DMS79 (cell line): ENCODE measurements around the gene SETBP1.

Source experiments
- DNase-seq: peaks from one replicate; lab custom pipeline; 2025; lab: John Stamatoyannopoulos, UW

SETBP1 gene

DNA sequence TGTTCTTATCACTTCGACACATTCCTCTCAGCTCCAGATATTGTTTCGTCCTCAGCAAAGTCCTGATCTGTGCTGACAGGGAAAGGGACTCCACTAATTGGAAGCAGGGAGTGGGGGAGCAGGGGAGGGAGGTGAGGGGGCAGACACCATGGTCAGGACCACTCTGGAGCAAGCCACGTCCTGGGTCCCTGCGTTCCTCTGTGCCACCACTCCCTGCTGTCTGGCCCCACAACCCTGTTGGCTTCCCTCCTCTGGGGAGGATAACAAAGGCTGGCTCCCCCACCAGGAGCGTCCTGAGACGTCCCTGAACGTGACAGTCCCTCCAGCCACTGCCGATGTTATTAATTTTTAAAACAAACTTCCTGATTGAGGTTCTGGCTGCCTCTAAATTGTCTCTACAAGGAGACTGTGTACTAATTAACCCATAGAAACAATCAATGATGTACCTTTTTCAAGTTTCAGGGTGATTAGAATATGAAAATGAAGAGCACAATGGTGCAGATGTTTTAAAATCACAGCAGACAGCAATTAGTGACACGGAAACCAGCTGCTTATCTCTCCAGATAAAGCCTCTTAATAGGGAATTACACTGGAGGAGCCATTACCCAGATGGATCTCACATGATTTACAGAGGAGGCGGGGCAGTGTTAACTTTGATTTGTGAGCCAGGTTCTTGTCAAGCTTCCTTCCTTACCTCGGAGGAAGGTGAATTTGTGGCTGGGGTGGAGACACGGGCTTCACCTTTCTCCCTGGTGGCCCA, 257.5 kb downstream of the SETBP1 start:
- peak; percentile 75 for DNase-seq

DNA sequence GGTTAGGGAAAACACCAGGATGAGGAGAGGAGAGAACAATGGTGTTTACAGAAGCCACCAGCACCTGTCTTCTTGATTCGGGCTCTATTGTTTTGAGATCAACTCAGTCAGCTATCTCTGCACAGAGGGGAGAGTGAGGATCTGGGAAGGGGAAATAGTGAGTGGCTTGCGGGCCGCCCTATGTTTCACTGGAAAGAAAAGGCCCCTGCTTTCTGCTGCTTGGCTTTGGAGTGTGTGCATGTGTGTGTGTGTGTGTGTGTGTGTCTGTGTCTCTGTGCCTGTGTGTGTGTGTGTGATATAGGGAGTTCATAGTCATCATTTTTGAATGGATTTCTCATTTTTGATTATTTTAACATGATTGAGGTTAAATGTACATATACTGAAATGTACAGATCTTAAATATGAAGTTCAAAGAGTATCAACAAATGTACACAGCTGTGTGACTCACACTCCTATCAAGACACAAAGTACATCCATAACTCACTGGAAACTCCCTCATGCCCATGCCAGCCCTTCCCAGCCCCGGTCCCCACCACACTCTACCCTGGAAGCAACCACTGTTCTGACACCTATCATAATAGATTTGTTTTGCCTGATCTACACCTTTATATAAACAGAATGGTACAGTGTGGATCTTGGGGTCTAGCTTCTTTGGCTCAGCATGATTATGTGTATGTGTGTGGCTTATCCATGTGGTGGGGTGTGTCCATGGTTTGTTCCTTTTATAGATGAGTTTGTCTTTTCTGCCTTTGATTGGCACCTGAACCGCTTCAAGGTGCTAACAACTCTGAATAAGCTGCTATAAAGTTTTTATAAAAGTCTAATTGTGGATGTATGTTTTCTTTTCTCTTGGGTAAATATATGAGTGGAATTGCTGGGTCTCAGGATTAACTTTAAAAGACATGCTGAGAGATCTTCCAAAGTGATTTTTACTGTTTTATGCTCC, 258.3 kb downstream of the SETBP1 start:
- no peak for DNase-seq

DNA sequence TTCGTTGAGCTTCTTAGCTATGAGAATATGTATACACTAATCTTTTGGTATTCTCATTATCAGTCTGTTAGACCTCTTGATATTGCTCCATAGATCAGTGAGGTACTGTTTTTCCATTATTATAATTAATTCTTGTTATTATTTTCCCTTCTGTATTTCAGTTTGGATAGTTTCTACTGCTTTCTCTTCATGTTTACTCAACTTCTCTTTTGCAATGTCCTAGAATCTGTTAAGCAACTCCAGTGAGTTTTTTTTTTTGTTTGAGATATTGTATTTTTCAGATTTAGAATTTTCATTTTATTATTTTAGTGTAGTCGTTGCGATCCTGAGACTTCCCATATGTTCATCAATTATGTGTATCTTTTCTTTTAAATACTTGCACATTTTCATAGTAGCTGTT, 260.8 kb downstream of the SETBP1 start:
- no peak for DNase-seq

DNA sequence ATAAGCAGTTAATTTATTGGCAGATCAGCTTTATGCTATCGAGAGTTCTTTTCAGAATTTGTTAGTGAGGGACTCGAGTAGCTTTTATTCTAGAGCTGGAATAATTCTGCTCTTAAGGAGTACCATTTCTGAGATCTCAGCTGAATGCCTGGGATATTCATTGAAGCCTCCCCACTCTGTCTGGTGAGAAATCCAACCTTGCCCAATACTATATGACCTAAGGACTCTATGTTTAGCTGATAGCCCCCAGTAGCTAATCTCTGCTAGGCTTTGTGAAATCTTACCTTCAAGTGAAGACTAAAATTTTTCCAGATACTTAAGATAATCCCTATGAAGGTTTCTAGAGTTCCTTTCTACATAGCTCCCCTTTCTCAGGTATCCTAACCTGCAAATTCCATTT, 261.4 kb downstream of the SETBP1 start:
- DNase-seq, result no peak

DNA sequence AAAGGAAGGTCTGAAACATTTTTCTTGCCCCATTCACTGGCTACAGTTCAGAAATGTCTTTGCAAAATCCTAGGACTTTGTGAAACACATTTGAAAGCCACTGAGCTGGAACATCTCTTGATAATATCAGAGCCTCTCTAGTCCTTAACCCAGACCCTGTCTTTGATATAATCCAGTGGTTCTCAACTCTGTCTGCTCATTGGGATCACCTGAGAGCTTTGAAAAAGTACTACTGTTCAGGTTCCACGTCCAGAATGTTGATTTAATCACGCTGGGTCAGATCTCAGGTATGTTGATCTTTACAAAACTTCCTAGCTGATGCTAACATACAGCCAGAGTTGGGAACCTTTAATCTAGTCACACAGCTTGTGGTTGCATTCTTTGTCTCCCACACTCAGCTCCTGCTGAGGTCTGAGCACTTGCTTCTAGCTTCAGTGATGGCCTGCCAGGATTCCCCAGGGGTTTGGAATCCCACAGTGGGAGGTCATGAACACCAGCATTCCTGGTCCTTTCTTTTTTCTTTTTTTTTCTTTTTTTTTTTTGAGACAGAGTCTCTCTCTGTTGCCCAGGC, 262.7 kb downstream of the SETBP1 start:
- peak; percentile 43 for DNase-seq

DNA sequence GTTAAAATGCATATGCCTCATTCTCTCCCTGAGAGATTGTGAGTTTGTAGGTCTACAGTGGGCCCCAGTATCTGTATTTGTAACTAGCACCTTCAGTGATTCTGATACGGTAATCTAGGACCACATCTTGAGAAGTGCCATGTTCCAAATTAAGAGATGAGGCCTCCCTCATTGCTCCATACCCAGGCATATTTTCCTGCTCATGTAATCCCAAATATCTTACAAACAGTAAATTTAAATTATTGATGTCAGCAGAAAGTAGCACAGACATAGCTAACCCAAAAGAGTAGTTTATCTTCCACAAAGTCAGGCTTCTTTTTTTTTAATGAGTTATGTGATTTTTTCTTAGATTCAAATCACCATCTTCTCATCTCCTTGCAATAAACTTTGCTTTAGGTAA, 263.8 kb downstream of the SETBP1 start:
- no peak for DNase-seq

DNA sequence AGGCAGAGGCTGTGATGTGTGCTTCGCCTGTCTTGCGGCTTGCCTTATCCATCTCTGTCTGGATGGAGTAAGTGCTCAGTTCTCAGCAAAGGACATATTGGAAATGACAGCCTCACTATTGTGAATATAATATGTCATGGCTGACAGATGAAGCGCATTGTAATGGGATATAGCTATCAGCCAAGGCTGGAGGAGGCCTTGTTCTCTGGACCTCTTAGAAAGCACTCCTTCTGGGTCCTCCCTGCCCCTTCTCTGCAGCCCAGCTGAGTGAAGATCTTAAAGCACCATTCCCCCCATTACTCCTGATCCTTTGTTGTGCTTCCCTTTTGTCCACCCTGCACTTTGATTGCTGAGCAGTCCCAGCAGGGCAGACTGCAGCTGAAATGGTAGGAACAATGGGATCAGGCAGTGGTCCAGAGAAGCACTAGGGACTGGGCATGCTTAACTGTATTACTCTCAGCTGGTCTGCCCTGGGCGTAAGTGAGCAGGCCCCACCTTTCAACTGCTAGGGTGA, 265.3 kb downstream of the SETBP1 start:
- no peak for DNase-seq

DNA sequence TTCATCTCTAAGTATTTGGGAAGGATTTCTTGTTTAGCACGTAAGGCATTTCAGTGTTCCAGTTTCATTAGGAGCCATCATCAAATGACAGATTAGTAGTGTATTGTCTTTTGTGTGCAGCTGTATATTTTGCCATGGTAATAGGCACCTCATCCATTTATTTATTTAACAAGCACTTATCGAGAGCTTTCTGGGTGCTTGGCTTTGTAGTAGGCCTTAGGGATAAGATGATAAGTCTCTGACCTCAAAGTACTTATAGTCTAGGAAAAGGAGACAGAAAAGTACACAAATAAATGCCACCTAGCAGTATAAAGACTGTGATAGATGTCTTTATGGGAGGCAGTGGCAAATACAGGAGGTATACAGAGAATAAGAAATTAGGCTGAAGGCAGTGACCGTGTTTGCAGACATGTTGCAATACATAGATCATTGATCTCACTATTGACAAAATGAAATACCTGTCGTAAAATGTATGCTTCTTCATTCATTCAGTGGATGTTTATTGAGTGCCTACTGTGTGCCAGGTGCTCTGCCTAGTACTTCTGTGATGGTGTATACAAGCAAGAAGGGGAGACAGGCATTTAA, 265.9 kb downstream of the SETBP1 start:
- peak; percentile 98 for DNase-seq

DNA sequence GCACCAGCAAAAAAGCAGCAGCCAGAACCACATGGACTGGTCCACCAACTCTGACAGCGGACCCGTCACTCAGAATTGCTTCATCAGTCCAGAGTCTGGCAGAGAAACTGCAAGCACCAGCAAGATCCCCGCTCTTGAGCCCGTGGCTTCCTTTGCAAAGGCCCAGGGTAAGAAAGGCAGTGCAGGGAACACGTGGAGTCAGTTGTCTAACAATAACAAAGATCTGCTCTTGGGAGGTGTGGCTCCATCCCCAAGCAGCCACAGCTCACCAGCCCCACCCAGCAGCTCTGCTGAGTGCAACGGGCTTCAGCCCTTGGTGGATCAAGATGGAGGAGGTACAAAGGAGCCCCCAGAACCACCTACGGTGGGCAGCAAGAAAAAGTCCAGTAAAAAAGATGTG, 269.3 kb downstream of the SETBP1 start:
- no peak for DNase-seq

DNA sequence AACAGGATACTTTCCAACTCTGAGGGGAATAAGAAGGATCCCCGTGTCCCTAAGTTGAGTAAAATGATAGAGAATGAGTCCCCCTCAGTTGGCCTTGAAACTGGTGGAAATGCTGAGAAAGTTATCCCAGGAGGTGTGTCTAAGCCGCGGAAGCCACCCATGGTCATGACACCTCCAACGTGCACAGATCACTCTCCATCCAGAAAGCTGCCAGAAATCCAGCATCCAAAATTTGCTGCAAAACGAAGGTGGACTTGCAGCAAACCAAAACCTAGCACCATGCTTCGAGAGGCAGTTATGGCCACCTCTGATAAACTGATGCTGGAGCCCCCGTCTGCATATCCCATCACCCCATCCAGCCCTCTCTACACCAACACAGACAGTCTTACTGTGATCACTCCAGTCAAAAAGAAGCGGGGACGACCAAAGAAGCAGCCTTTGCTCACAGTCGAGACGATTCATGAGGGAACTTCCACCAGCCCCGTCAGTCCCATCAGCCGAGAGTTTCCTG, 270.1 kb downstream of the SETBP1 start:
- no peak for DNase-seq

DNA sequence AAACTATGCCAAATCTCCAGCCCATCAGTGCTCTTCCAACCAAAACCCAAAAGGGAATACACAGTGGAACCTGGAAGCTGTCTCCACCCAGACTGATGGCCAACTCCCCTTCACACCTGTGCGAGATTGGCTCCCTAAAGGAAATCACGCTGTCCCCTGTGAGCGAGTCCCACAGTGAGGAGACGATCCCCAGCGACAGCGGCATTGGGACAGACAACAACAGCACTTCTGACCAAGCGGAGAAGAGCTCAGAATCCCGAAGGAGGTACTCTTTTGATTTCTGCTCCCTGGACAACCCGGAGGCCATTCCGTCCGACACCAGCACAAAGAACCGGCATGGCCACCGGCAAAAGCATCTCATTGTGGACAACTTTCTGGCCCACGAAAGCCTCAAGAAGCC, 271.1 kb downstream of the SETBP1 start:
- DNase-seq, result no peak

DNA sequence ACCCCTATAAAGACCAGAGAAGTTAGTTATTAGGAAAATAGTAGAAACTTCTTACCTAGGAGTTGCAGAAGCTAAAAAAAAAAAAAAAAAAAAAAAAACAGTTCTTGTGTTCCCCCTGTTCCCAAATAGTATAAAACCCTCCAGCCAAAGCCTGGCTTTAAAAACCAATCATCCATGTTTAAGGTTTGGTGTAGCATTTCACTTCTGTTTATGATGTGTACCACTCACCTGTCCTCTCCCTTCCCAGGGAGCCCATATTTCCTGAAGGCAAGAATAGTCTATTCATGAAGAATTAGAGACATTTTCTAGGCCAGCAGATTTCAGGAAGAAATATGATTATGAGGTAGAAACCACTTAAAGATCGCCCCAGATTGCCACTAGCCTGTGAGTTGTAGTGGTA, 273.6 kb downstream of the SETBP1 start:
- DNase-seq, result peak; percentile 71

DNA sequence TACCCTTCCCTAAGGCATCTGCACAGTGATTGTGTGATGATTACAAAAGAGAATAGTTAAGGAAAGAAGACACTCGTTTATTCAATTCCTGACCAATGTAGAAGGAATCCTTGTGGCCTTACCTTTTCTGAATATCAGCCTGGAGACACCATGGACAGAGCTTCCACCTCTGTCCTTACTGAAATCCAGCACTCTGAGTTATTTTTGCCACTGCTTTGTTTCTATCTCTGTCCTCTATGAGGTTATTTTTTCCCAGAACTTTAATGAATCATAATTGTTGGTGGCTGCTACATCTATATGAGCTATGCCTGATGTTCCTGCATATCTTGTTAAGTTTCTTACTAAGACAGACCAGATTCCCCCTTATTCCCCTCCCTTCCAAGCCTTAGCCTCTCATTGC, 275.1 kb downstream of the SETBP1 start:
- DNase-seq, result no peak

DNA sequence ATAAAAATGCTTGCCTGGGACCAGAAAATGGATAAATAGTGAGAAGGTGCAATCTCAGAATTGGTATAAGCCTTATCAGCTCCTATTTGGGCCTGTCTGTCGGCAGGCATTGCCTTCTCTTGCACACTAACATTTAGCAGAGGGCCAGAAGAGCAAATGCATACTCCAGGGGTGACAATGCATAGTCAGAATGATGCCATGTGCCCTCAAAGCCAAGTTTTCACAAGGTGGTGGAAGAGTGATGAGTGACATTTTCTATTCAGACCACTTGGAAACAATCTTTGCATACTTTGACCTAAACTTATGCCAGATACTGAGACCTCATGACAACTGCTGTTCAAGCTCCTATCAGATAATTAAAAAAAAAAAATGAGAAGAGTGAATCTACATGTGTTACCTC, 276.3 kb downstream of the SETBP1 start:
- no peak for DNase-seq

DNA sequence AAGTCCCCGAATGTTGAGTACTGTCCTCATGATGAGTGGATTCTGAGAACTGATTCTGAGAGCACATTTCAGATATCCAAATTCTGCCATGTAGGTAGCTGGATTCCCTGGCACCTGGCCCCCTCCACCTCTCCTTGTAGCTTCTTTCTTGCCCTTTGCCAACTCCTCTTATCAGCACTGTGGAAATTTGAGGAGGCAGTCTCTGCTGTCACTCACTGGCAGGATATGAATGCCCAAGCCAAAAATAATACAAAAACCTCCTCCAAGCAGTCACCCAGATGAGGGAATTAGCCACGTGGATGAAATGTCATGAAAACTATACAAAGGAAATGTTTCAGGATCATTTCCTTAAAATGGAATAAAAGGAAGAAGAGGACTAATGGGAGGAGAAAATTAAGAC, 276.8 kb downstream of the SETBP1 start:
- DNase-seq, result no peak

DNA sequence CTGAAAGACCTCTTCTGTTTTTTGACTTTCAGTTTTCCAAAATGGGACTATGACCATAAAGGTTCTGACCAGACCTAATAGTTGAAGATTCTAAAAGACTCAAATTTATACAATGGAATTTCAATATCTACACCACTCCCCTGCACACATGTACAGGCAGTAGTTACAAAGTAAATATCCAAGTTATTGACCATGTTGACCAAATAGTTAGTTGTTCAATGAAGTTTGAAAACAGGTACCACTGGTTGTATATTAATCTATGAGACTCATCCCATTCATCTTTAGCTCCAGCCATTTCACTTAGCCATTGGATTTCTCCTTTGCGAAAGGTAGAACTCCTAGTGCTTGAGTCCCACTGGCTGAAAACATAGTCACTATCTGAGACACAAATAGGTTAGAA, 277.4 kb downstream of the SETBP1 start:
- no peak for DNase-seq

DNA sequence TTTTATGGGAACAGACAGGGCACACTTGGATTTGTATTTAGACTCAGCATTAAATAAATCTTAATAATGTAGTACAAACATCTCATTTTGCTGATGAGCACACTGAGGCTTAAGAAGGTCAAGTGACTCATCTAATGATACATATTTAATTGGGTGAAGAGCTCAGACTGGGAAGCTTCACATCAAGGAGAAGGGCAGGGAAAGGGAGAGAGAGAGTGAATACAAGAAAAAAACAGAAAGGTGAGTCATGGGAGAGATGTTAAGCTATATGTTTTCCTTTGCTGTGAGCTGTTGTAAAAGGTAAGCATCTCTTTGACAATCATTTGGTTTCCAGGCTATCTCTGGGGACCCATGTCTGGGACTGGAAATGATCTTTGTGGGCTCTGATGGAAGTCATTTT, 277.8 kb downstream of the SETBP1 start:
- DNase-seq, result no peak

DNA sequence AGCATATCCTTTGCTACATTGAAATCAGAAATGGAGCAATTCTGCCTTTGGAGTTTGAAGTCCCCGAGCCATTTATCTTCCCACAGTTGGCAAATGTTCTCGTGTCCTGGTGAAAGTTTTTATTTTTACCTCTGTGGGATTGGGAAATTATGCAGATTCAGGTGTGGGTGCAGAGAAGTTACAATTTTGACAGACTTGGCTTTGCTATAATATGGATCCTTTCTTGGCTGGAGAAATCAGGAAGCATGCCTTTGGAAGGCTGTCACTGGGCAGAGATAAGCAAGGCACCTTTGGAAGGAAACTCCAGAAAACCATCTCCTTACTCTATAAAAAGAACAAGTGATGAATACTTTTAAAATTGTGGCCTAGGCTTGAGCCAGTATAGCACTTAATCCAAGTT, 278.3 kb downstream of the SETBP1 start:
- DNase-seq, result no peak

DNA sequence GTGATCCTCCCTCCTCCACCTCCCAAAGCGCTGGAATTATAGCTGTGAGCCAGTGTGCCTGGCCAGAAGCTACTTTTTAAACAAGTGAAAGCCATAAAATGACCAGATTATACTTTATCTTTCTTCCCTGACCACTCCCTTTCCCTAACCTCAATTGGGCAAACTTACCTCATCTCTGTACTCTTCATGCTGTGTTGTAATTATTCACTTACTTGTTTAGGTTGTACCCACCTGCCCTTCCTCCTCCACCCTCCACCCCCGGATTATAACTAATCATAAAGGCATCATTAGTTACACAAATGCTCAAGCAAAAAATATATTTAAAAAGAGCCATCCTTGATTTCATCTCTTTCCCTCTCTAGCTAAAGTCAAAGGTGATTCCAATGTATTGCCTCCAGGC, 279.9 kb downstream of the SETBP1 start:
- DNase-seq, result no peak

DNA sequence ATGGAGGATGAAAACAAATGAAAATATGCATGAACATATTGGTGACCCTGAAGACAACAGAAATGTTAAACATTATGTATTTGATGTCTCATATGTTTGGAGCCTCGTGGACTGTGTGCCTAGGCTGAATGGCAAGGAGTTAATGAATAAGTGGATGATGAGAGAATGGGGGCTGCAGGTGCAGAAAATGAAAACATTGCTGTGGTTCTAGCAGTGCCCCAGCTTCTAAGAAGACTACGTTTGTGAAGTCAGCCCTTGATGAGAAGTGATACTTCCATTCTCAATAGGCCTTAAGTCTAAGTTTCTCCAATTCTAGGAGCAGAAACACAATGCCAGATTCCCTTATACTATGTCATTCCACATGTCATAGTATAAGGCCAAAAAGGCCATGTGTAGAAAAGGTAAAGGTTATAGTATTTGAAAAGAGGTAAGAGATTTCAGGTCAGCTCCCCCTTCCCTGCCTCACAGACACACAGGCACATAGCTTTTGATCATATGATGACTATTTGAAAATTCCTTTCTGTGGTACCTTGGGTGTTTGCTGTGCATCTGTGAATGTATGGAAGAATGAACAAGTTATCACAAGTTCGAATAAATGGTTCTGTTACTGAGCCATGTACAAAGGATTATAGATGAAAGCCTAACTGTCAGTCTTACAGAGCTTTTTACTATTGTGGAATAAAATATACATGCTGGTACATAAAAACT, 280.8 kb downstream of the SETBP1 start:
- DNase-seq, result no peak

DNA sequence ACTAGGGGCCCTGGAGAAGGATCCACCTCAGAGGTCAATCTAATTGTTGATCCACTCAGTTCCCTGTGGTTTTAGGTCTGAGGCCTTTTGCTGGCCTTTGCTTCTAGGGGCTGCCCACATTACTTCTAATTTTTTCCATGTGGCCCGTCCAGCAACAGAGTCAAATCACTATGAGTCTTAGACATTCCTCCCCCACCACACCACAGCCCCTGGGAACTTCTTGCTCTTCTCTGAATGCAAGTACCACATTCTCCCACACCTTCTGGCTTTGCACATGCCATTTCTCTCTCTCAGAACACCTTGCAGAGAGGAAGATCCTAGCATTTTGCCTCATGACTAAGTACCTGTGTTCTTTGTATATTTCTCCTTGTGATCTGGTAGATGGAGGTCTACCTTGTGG, 286.9 kb downstream of the SETBP1 start:
- no peak for DNase-seq

DNA sequence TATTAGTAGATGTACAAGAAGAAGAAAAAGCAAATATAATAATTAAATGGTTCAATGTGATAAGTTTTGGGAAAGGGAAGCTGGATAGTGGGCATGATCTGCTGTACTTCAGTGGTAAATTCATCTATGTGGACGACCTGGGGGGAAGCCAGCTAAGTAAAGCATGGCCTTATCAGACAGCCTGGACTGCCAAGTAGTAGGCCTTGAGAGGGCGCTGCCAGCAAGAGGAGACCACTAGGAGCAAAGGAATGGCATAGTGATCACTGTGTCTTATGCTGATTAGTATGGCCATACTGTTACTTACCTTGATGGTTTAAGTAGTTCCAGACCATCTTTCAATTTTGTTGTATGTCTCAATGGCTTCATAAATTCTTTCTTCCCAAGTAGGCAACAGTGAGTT, 287.6 kb downstream of the SETBP1 start:
- no peak for DNase-seq
